Islet precursor cell (in vitro differentiated cells): ENCODE data around the gene CASP12.
"Not testable (repeated sequence)": the region's sequence is repeated elsewhere in the genome, so short reads cannot be mapped to it uniquely, and the experiment has no call there.

ENCODE experiments used
- DNase-seq: peaks from one replicate; pipeline ENCODE4 v3.0.0-alpha.2; 2018

The CASP12 gene

GRCh38 chr11:104897891-104898684 is at the start of gene CASP12:
TSS of gene CASP12 (minus strand) at chr11:104898460.
- no peak for DNase-seq

DNA sequence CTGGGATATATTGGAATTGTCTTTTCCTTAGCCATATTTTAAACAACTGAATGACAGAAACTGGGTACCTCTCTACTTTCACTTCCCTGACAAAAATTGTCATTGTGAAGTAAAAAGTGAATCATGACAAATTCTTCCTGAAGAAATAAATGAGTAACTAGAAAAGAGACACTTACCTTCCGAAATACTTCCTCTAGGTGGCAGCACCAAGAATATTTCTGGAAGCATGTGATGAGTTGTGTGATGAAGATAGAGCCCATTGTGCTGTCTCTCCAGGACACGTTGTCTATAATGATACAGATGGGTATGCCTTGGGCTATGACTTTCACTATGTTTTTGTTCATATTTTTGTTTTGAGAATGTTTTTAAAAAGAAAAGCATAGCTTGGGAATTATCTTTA is 48.6 kb upstream of the CASP12 start:
- DNase-seq: no peak

DNA sequence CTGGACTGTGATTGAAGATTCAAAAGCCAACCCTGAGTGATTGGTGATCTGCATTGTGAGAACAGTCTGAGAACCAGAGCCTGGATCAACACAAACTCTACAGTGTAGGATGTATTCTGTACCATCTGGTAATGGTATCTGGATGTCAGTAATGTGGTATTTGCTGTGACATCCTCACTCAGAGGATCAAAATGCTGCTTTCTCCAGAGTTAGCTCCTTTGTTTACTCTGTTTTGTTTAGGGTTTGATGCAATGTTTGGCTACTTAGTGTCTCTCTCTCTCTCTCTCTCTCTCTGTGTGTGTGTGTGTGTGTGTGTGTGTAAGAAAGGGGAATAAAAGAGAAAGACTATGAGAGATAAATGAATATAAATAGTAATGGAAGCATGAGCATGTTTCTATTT is 45.8 kb upstream of the CASP12 start:
- no peak for DNase-seq

GRCh38 chr11:104943561-104943960 is 45.3 kb upstream of the CASP12 start:
- no peak for DNase-seq

DNA sequence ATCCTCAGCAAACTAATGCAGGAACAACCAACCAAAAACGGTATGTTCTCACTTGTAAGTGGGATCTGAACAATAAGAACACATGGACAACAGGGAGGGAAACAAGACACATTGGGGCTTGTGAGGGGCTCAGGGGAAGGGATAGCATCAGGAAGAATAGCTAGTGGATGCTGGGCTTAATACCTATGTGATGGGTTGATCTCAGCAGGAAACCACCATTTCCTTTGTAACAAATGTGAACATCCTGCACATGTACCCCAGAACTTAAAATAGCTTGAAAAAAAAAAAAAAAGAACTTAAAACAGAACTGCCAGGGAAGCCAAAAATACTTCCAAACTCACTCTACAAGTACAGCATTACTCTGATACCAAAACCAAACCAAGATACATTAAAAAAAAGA is 36.3 kb upstream of the CASP12 start:
- no peak for DNase-seq

- DNase-seq: not testable (repeated sequence)
These were observed 35.8 kb upstream of the CASP12 start for GRCh38 chr11:104934073-104934472.

- DNase-seq: no peak
These were observed 30.6 kb upstream of the CASP12 start for GRCh38 chr11:104928811-104929210.

- DNase-seq: peak; percentile 76
These were observed 28.7 kb upstream of the CASP12 start for GRCh38 chr11:104926771-104927611.

GRCh38 chr11:104925850-104926249 is 27.6 kb upstream of the CASP12 start:
- DNase-seq: no peak

GRCh38 chr11:104918113-104918824 is 20.0 kb upstream of the CASP12 start:
- DNase-seq: no peak

- DNase-seq: no peak
These were observed 19.2 kb upstream of the CASP12 start for GRCh38 chr11:104917271-104918112.

DNA sequence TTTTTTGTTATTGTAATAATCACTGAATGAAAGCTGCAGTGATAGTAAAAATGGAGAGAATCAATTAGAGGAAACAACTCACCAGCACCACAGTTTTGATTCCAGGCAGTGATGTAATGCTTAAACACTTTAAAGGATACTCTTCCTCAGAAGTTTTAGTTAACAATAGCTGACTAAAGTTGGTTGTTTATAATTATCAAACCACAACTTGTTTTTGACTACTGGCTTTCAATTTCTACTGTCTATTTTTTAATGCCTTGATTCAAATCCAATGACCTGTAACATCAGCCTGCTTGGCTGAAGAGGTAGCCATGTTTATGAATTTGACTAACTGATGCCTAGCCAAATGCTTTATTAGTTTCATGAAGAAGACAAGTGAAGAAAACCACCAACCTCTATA is 18.2 kb upstream of the CASP12 start:
- no peak for DNase-seq

DNA sequence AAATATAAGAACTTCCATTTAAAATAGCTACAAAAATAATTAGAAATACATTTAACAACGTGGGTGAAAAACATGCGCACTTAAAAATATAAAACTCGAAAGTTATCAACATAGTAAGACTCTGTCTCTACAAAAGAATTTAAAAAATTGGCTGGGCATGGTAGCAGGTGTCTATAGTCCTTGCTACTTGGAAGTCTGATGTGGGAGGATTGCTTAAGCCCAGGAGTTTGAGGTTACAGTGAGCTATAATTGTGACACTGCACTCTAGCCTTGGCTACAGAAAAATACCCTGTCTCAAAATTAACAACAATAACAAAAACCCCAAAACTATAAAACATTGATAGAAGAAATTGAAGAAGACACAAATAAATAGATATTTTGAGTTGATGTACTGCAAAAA is 13.8 kb upstream of the CASP12 start:
- no peak for DNase-seq

DNA sequence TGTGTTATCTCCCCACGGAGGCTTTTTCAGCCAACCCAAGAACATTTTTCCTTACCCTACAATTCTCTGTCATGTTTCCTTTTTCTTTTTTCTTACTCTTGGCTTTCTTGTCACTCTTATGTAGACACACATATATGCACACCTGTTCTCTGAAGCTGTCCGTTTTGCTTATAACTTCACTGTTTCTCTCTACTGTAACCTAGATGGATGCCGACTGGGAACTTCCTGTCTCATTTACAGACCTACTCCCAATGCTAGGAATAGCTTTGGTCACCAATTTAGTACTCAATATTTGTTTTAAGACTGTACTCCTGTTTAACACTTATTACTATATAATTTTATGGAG is 9.9 kb upstream of the CASP12 start:
- DNase-seq: no peak

GRCh38 chr11:104907521-104908185 is 9.4 kb upstream of the CASP12 start:
- DNase-seq: no peak

- DNase-seq: no peak
These were observed 7.0 kb upstream of the CASP12 start for GRCh38 chr11:104905271-104905670.

DNA sequence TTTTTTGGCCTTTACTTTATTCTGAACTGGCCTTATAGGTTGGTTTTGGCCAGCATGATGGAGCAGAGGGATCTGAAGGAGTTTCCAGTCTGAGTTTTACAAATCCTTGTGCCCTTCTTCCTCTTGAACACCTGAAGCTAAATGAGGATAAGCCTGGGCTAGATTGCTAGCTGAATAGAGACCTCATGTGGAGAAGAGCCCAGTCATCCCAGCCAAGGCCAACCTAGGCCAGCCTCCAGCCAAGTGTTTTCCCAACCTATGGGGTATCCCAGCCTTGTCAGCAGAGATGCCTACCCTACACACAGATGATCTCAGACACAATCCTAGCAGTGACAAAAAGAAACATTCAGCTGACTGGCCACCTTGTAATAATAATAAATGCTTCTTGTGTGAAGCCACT is 966 bp upstream of the CASP12 start:
- DNase-seq: no peak

DNA sequence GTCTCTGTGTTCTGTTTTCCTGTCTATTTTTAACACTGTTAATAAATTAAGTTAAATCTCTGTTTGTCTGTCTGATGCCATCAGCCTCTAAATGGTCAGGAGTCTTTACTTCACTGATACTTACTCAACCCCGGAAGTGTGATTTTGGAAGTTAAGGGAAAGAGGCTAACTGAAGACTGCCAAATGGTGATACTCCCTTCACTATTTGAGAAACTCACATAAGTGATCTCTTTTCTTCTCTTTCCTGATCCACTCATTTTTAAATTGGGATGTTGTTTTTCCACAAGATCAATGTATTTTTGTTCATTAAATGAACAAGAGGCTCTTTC is 389 bp upstream of the CASP12 start:
- DNase-seq: no peak

DNA sequence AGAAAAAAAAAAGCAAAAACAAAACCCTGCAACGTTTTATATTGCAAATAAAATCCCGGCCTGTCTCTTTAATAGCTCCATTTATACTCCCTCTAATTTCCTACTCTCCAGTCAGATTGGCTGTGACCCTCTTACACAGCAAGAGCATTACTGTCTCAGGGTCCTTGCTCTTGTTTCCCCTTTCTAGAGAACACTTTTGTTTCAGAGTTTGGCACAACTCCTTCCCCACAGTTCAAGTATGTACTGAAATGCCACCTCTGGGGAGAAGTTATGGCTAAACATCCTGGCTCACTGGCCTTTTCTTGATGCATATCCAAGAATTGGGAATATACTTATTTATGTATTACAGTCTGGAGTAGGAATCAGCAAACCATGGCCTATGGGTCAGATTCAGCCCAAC is 2.6 kb downstream of the CASP12 start:
- no peak for DNase-seq

- DNase-seq: no peak
These were observed 4.4 kb downstream of the CASP12 start for GRCh38 chr11:104893876-104894275.

- DNase-seq: no peak
These were observed 5.3 kb downstream of the CASP12 start for GRCh38 chr11:104892723-104893511.
